ENCODE results near the gene RIOK1. TPM values are rescaled to one million over a fixed set of nuclear protein-coding genes. Genes with fewer than 3 reads are reported as not detected.
A peak's percentile ranks its signal among the peaks of the same experiment; 100 is the strongest.

The RIOK1 gene
- total and polyA plus RNA-seq, 2 experiments from 2014 or later, result 15.5 to 19.6 TPM

DNA sequence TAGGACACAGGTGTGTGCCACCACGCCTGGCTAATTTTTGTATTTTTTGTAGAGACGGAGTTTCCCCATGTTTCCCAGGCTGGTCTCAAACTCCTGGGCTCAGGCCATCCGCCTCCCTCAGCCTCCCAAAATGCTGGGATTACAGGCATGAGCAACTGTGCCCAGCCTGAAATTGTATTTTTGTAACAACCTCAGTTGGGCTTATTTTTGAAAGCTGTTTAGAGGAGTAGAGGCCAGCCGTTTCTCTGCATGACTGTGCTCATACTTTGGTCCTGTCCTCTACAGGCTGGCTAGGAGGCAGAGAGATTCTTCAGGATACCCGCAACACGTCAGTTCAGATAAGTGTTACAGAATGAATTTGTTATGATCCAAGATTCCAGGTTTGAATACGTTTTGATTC, 22.2 kb upstream of the RIOK1 start:
- Histone ChIP-seq H3K4me3 (no peak overlapping the region), H4K20me1 (ENCODE audit: insufficient read depth, poor library complexity, severe bottlenecking) (no peaks in the 10 kb centered on the region), H3K79me2 (no peaks in the 10 kb centered on the region), H3K27ac (no peak overlapping the region), H3K9me2 (replicated peaks; ENCODE audit: insufficient read depth) (no peaks in the 10 kb centered on the region), H3K9me3 (ENCODE audit: low read depth) (no peaks in the 10 kb centered on the region), H3K36me3 (replicated peaks; ENCODE audit: insufficient read depth, low read depth) (no peaks in the 10 kb centered on the region), H3K4me1 (ENCODE audit: insufficient read depth) (no peaks in the 10 kb centered on the region), H3K4me2 (no peak overlapping the region), H3K27me3 (no peaks in the 10 kb centered on the region), H2AFZ (no peak overlapping the region)
- no peak for TF ChIP-seq EZH2 (IDR thresholded peaks at IDR 0.05; ENCODE audit: borderline replicate concordance)
- TF ChIP-seq EZH2phosphoT487 (IDR thresholded peaks at IDR 0.05; ENCODE audit: low read depth, severe bottlenecking, unreplicated experiment), result no peak
- TF ChIP-seq, protein P1, sequence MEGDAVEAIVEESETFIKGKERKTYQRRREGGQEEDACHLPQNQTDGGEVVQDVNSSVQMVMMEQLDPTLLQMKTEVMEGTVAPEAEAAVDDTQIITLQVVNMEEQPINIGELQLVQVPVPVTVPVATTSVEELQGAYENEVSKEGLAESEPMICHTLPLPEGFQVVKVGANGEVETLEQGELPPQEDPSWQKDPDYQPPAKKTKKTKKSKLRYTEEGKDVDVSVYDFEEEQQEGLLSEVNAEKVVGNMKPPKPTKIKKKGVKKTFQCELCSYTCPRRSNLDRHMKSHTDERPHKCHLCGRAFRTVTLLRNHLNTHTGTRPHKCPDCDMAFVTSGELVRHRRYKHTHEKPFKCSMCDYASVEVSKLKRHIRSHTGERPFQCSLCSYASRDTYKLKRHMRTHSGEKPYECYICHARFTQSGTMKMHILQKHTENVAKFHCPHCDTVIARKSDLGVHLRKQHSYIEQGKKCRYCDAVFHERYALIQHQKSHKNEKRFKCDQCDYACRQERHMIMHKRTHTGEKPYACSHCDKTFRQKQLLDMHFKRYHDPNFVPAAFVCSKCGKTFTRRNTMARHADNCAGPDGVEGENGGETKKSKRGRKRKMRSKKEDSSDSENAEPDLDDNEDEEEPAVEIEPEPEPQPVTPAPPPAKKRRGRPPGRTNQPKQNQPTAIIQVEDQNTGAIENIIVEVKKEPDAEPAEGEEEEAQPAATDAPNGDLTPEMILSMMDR (IDR thresholded peaks at IDR 0.05; ENCODE audit: poor library complexity), result no peak
- 89% methylated on average over 7 of the region's 7 CpGs for WGBS (ENCODE audit: low lambda C conversion rate, missing lambda C conversion rate)
- DNase-seq (ENCODE audit: low spot score), result no peak

DNA sequence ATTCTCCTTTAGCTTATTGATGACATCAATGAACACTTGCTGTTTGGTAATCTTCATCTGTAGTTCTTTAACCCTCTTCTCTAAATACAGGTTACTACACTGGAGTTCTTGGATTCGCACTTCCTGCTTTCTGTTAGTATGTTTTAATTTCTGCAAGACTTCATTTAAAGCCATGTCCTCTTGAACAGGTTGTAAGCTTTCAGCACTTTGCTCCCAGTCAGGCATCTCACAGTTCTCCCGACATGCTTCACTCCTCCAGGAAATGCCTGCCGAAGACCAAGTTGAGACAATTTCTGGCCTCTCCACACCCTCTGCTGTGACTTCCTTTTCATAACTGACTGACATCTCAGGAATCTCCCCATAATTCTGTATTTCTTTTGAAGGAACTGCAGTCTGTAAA, 15.9 kb upstream of the RIOK1 start:
- H3K36me3 ChIP-seq (replicated peaks; ENCODE audit: insufficient read depth, low read depth), result no peaks in the 10 kb centered on the region
- H3K9me3 ChIP-seq (ENCODE audit: low read depth), result no peaks in the 10 kb centered on the region
- DNase-seq (ENCODE audit: low spot score), result no peak
- H3K9me2 ChIP-seq (replicated peaks; ENCODE audit: insufficient read depth), result no peaks in the 10 kb centered on the region
- H3K27ac ChIP-seq, result no peak overlapping the region
- no peak overlapping the region for H3K4me2 ChIP-seq
- H3K79me2 ChIP-seq, result no peaks in the 10 kb centered on the region
- WGBS (ENCODE audit: low lambda C conversion rate, missing lambda C conversion rate), result 80% methylated on average over 3 of the region's 3 CpGs
- no peak overlapping the region for H3K4me3 ChIP-seq
- no peaks in the 10 kb centered on the region for H3K4me1 ChIP-seq (ENCODE audit: insufficient read depth)
- H3K27me3 ChIP-seq, result no peaks in the 10 kb centered on the region
- no peaks in the 10 kb centered on the region for H4K20me1 ChIP-seq (ENCODE audit: insufficient read depth, poor library complexity, severe bottlenecking)
- TF ChIP-seq EZH2 (IDR thresholded peaks at IDR 0.05; ENCODE audit: borderline replicate concordance) (no peak), EZH2phosphoT487 (IDR thresholded peaks at IDR 0.05; ENCODE audit: low read depth, severe bottlenecking, unreplicated experiment) (no peak)
- TF ChIP-seq, protein P1 (IDR thresholded peaks at IDR 0.05; ENCODE audit: poor library complexity), result no peak
- peak overlapping the region; percentile 40 for H2AFZ ChIP-seq

DNA sequence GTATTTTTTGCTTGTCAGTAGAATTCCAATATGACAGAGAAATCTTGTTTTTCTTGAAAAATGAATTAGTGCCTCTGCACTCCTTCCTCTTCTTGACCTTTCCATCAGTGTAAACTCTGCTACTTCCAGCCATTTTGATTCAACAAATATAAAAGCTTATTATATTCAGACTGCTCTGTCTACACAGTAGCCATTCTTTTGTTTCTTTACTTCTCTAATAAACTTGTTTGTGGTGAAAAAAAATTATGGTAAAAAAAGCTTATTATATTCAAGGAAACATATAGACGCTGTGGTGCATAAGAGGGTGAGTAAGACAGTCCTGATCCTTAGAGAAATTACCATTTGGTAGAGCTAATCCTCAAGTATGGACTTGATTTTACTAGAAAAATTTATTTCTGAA, 11.6 kb upstream of the RIOK1 start:
- no peaks in the 10 kb centered on the region for H3K79me2 ChIP-seq
- no peaks in the 10 kb centered on the region for H3K27me3 ChIP-seq
- 100% methylated on average over 1 of the region's 1 CpG for WGBS (ENCODE audit: low lambda C conversion rate, missing lambda C conversion rate)
- no peaks in the 10 kb centered on the region for H3K36me3 ChIP-seq (replicated peaks; ENCODE audit: insufficient read depth, low read depth)
- H3K4me3 ChIP-seq, result no peak overlapping the region
- H3K9me2 ChIP-seq (replicated peaks; ENCODE audit: insufficient read depth), result no peaks in the 10 kb centered on the region
- no peak overlapping the region for H3K27ac ChIP-seq
- no peak for DNase-seq (ENCODE audit: low spot score)
- no peaks in the 10 kb centered on the region for H3K9me3 ChIP-seq (ENCODE audit: low read depth)
- H3K4me2 ChIP-seq, result no peak overlapping the region
- no peaks in the 10 kb centered on the region for H4K20me1 ChIP-seq (ENCODE audit: insufficient read depth, poor library complexity, severe bottlenecking)
- H3K4me1 ChIP-seq (ENCODE audit: insufficient read depth), result no peaks in the 10 kb centered on the region
- no peak overlapping the region for H2AFZ ChIP-seq
- no peak for TF ChIP-seq EZH2 (IDR thresholded peaks at IDR 0.05; ENCODE audit: borderline replicate concordance)
- TF ChIP-seq, protein P1 (IDR thresholded peaks at IDR 0.05; ENCODE audit: poor library complexity), result no peak
- TF ChIP-seq EZH2phosphoT487 (IDR thresholded peaks at IDR 0.05; ENCODE audit: low read depth, severe bottlenecking, unreplicated experiment), result no peak

DNA sequence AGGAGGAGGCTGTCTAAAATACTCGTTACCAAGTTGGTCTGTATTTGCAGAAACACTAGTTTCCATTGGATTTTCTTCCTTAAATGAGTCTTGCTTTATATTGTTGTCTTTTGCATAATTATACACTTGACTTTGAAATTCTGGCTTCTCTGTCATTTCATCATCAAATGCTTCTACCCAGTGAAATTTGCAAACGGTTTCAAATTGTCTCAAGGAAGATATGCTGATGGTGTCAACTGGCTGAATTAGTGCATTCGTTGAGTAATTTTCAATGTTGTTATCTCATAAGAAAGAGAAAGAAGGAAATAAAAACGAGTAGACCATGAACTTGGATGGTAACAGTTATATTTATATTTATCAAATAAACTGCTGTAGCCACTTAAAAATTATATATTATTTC, 10.9 kb upstream of the RIOK1 start:
- H3K9me3 ChIP-seq (ENCODE audit: low read depth), result no peaks in the 10 kb centered on the region
- H3K27me3 ChIP-seq, result no peaks in the 10 kb centered on the region
- no peak overlapping the region for H3K4me3 ChIP-seq
- no peaks in the 10 kb centered on the region for H3K4me1 ChIP-seq (ENCODE audit: insufficient read depth)
- WGBS (ENCODE audit: low lambda C conversion rate, missing lambda C conversion rate), result 69% methylated on average over 4 of the region's 4 CpGs
- H4K20me1 ChIP-seq (ENCODE audit: insufficient read depth, poor library complexity, severe bottlenecking), result no peaks in the 10 kb centered on the region
- H3K79me2 ChIP-seq, result no peaks in the 10 kb centered on the region
- H3K36me3 ChIP-seq (replicated peaks; ENCODE audit: insufficient read depth, low read depth), result no peaks in the 10 kb centered on the region
- H3K27ac ChIP-seq, result no peak overlapping the region
- no peak for DNase-seq (ENCODE audit: low spot score)
- no peak overlapping the region for H2AFZ ChIP-seq
- H3K9me2 ChIP-seq (replicated peaks; ENCODE audit: insufficient read depth), result no peaks in the 10 kb centered on the region
- TF ChIP-seq EZH2 (IDR thresholded peaks at IDR 0.05; ENCODE audit: borderline replicate concordance), result no peak
- no peak overlapping the region for H3K4me2 ChIP-seq

Data from hepatocyte (in vitro differentiated cells).